HepG2 (cell line): Measurements from ENCODE around the gene SPIN1. TPM values are rescaled to one million over a fixed set of nuclear protein-coding genes. Genes with fewer than 3 reads are reported as not detected.

ENCODE experiments used
- ATAC-seq: fragments of 200-7000 bp; cut with Tn5 transposase; 3 replicates; pipeline ENCODE4 v1.9.1; 2020; ENCODE audit warnings: mild to moderate bottlenecking, moderate library complexity
- BruUV-seq: library from RNA; stranded (reverse); fragments of 400-500 nt; replicated peaks from 2 replicates; lab custom pipeline; 2021; lab: Mats Ljungman, UMichigan
- CTCF ChIA-PET: fragments of 300-600 bp; formaldehyde crosslinking; extraction: SDS; loops from one replicate; lab custom pipeline; 2021; ENCODE audit warnings: low total read pairs, inconsistent platforms, low intra/inter-chr PET ratio; lab: Yijun Ruan, JAX
- POLR2A ChIA-PET: fragments of 350-600 bp; sonication (Branson Sonifier 250); formaldehyde crosslinking; loops from one replicate; lab custom pipeline; 2020; ENCODE audit warnings: antibody characterized with exemption, inconsistent platforms; lab: Yijun Ruan, JAX
- DNase-seq: peaks from one replicate; pipeline ENCODE4 v3.0.0-alpha.2; 2015; ENCODE audit warnings: low spot score
- FAIRE-seq: peaks from 3 replicates; lab custom pipeline; 2011; peaks lifted over from hg19 to GRCh38; lab: Jason Lieb, UNC
- H2AFZ ChIP-seq: one replicate; pipeline ENCODE4 v1.6.1; 2011; ENCODE audit warnings: low read length, inconsistent platforms
- H3K27ac ChIP-seq: fragments of 300-600 bp; 3 replicates; pipeline ENCODE4 v1.8.0; 2011; ENCODE audit warnings: mixed run types, mild to moderate bottlenecking, mixed read lengths, low read length, inconsistent platforms; ENCODE audit not compliant: insufficient read depth; ENCODE audit errors: extremely low read length
- H3K27me3 ChIP-seq, 2 experiments: fragments of 200-600 bp in 1 of 2; 2 replicates in 1 of 2; 3 replicates in 1 of 2; pipeline versions ENCODE4 v1.6.0 to v1.8.0; 2011; ENCODE audit warnings: low read length in 2 of 2, mild to moderate bottlenecking in 2 of 2, moderate library complexity in 2 of 2, inconsistent platforms in 1 of 2; ENCODE audit not compliant: insufficient read depth in 2 of 2, control insufficient read depth in 1 of 2
- H3K36me3 ChIP-seq, 2 experiments: fragments of 200-600 bp in 1 of 2; replicated peaks in 1 of 2; 2 replicates in 1 of 2; 3 replicates in 1 of 2; pipeline versions ENCODE4 v1.5.1 to v1.8.0; 2011; ENCODE audit warnings: low read length in 2 of 2, inconsistent platforms in 1 of 2; ENCODE audit not compliant: insufficient read depth in 2 of 2, control insufficient read depth in 1 of 2
- H3K4me1 ChIP-seq: 2 replicates; pipeline ENCODE4 v1.5.1; 2012; ENCODE audit warnings: low read length, inconsistent platforms; ENCODE audit not compliant: insufficient read depth
- H3K4me2 ChIP-seq: 2 replicates; pipeline ENCODE4 v1.6.0; 2011; ENCODE audit warnings: low read depth, low read length, inconsistent platforms
- H3K4me3 ChIP-seq, 3 experiments: fragments of 200-600 bp in 1 of 3; sonication (generic), shearing (Covaris generic) in 1 of 3; replicated peaks in 1 of 3; 2 replicates each; pipeline ENCODE4 v1.5.1; 2011 to 2016; ENCODE audit warnings: low read length in 3 of 3, inconsistent platforms in 2 of 3, low read depth in 2 of 3, mild to moderate bottlenecking in 2 of 3, control low read depth in 1 of 3, mixed read lengths in 1 of 3; ENCODE audit not compliant: insufficient read depth in 1 of 3
- H3K79me2 ChIP-seq: one replicate; pipeline ENCODE4 v1.6.1; 2011; ENCODE audit warnings: low read length, inconsistent platforms; ENCODE audit not compliant: insufficient read depth
- H3K9ac ChIP-seq: 2 replicates; pipeline ENCODE4 v1.6.0; 2011; ENCODE audit warnings: mild to moderate bottlenecking, low read depth, low read length, inconsistent platforms; ENCODE audit not compliant: insufficient read depth
- H3K9me3 ChIP-seq: 2 replicates; pipeline ENCODE4 v1.5.1; 2012; ENCODE audit warnings: mild to moderate bottlenecking, low read length
- H4K20me1 ChIP-seq: 2 replicates; pipeline ENCODE4 v1.6.0; 2011; ENCODE audit warnings: inconsistent platforms, mild to moderate bottlenecking, low read length, moderate library complexity; ENCODE audit not compliant: insufficient read depth
- CHD4 ChIP-seq: fragments of 200-600 bp; sonication (generic); IDR thresholded peaks from 2 replicates; pipeline ENCODE4 v1.7.0; 2017; ENCODE audit warnings: mild to moderate bottlenecking, low read length, borderline replicate concordance
- HDAC2 ChIP-seq: sonication (generic); formaldehyde crosslinking; IDR thresholded peaks from 2 replicates; pipeline ENCODE4 v1.4.0; 2020; ENCODE audit warnings: missing genetic modification reagents
- KDM5A ChIP-seq: fragments of 200-600 bp; sonication (generic); IDR thresholded peaks from 2 replicates; pipeline ENCODE4 v1.7.0; 2018; ENCODE audit warnings: antibody characterized with exemption, mild to moderate bottlenecking, low read length, borderline replicate concordance
- KLF9 ChIP-seq: IDR thresholded peaks from 2 replicates; pipeline ENCODE4 v1.6.1; 2016; ENCODE audit warnings: low read depth
- TAF1 ChIP-seq: sonication (generic); formaldehyde crosslinking; IDR thresholded peaks from 2 replicates; pipeline ENCODE4 v1.4.0; 2020; ENCODE audit warnings: missing genetic modification reagents
- ZIK1 ChIP-seq: sonication (generic); formaldehyde crosslinking; IDR thresholded peaks from 2 replicates; pipeline ENCODE4 v1.5.0; 2020; ENCODE audit warnings: mild to moderate bottlenecking, low read depth, missing genetic modification reagents, borderline replicate concordance
- ZMYM4 ChIP-seq: sonication (generic); formaldehyde crosslinking; IDR thresholded peaks from 2 replicates; pipeline ENCODE4 v1.8.1; 2023; ENCODE audit warnings: mild to moderate bottlenecking, missing genetic modification reagents
- ZNF878 ChIP-seq: sonication (generic); formaldehyde crosslinking; IDR thresholded peaks from 2 replicates; pipeline ENCODE4 v1.8.1; 2023; ENCODE audit warnings: mild to moderate bottlenecking, missing genetic modification reagents, moderate library complexity
- ZSCAN30 ChIP-seq: sonication (generic); formaldehyde crosslinking; IDR thresholded peaks from 2 replicates; pipeline ENCODE4 v1.5.0; 2020; ENCODE audit warnings: mild to moderate bottlenecking, missing genetic modification reagents
- WGBS: methylation state at CpG from one replicate; pipeline ENCODE4 v1.1.6; 2017; ENCODE audit warnings: low lambda C conversion rate; 5-methylcytosine and 5-hydroxymethylcytosine counted together
- in situ Hi-C: cut with HindIII; loops from 2 replicates; pipeline ENCODE4 v1.10.0; 2017; ENCODE audit warnings: low pct_unique_long_range_greater_than_20kb; ENCODE audit not compliant: extremely low pct_ligation_motif_present
- intact Hi-C: fragments of 100-400 bp; cut with micrococcal nuclease; formaldehyde crosslinking; loops from one replicate; pipeline ENCODE4 v1.10.0; 2022; ENCODE audit not compliant: unreplicated experiment
- polyA plus RNA-seq, 8 experiments: library from polyadenylated mRNA; depleted of rRNA in 3 of 8; stranded (reverse) in 7 of 8; unstranded in 1 of 8; fragments of >200 nt; fragmentation: Illumina TruSeq in 4 of 8; extraction: Trizol in 4 of 8; gene quantifications; 2 replicates each; pipeline versions ENCODE4 v1.2.1 to v1.2.3, GENCODE V29; 2011 to 2016; ENCODE audit warnings: low read depth in 4 of 8, missing spikeins in 1 of 8, mixed read lengths in 1 of 8; ENCODE audit not compliant: insufficient read depth in 1 of 8
- total RNA-seq, 5 experiments: library from RNA; depleted of rRNA; stranded (reverse); fragments of >200 nt; fragmentation: Illumina TruSeq; extraction: Trizol; gene quantifications; 2 replicates each; pipeline ENCODE4 v1.2.3, GENCODE V29; 2016; ENCODE audit warnings: low read depth in 1 of 5
- TF ChIP-seq, protein P1 (sequence below): sonication (generic); formaldehyde crosslinking; IDR thresholded peaks from 2 replicates; pipeline ENCODE4 v1.5.0; 2020; ENCODE audit warnings: missing genetic modification reagents
- TF ChIP-seq, protein P2 (sequence below): sonication (generic); formaldehyde crosslinking; IDR thresholded peaks from 2 replicates; pipeline ENCODE4 v1.4.0; 2020; ENCODE audit warnings: missing genetic modification reagents
- TF ChIP-seq, protein P3 (sequence below): sonication (generic); formaldehyde crosslinking; IDR thresholded peaks from 2 replicates; pipeline ENCODE4 v1.8.0; 2022; ENCODE audit warnings: mild to moderate bottlenecking, missing genetic modification reagents, moderate library complexity

The SPIN1 gene
- total and polyA plus RNA-seq, 2 of the 13 experiments (the other 11 are each of a cell fraction or from before 2014, with no cell fraction given): 20.0 to 24.3 TPM

DNA sequence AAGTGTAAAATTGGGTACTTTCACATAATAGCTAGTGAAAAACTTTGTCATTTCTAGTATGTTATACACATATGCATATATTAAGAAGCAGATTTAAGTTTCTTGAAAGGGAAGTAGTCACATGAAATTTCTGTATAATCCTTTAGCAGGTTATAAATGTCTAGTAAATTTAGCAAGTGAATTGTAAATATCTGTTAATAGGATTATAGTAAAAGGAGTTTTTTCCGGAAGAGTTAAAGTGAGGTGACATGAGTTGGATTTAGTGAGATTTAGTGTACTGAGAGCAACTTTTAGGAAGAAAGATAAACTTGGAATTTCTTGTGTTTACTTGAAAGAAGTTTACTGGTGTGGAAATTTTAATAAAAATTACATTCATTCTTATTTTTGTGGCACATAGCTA, 38.4 kb downstream of the SPIN1 start:
- Histone ChIP-seq H3K9ac (no peak overlapping the region), H3K36me3 (peaks cover 0 to 2% of the 10 kb centered on the region in 2 experiments; a peak in 3 of 5 replicates), H3K79me2 (peaks cover 19% of the 10 kb centered on the region), H3K27me3 (no peaks in the 10 kb centered on the region), H4K20me1 (no peaks in the 10 kb centered on the region), H3K4me1 (no peaks in the 10 kb centered on the region), H3K4me3 (no peak overlapping the region), H3K9me3 (no peaks in the 10 kb centered on the region), H3K4me2 (no peak overlapping the region), H2AFZ (no peak overlapping the region), H3K27ac (no peak overlapping the region)
- intact Hi-C loops: no loop called here
- ATAC-seq (no peak), DNase-seq (no peak), FAIRE-seq (no peak)
- POLR2A ChIA-PET: no interaction called here
- CTCF ChIA-PET: no interaction called here
- no TSS peak for BruUV-seq
- WGBS: 100% methylated on average over 1 of the region's 1 CpG
- TF ChIP-seq KDM5A (no peak), ZSCAN30 (no peak), CHD4 (no peak), HDAC2 (CRISPR knock-in tag) (no peak), ZMYM4 (CRISPR knock-in tag) (no peak), ZIK1 (CRISPR knock-in tag) (no peak), ZNF878 (CRISPR knock-in tag) (no peak), KLF9 (no peak), TAF1 (CRISPR knock-in tag) (no peak)
- TF ChIP-seq, protein P1, sequence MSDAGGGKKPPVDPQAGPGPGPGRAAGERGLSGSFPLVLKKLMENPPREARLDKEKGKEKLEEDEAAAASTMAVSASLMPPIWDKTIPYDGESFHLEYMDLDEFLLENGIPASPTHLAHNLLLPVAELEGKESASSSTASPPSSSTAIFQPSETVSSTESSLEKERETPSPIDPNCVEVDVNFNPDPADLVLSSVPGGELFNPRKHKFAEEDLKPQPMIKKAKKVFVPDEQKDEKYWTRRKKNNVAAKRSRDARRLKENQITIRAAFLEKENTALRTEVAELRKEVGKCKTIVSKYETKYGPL: no peak
- TF ChIP-seq, protein P2, sequence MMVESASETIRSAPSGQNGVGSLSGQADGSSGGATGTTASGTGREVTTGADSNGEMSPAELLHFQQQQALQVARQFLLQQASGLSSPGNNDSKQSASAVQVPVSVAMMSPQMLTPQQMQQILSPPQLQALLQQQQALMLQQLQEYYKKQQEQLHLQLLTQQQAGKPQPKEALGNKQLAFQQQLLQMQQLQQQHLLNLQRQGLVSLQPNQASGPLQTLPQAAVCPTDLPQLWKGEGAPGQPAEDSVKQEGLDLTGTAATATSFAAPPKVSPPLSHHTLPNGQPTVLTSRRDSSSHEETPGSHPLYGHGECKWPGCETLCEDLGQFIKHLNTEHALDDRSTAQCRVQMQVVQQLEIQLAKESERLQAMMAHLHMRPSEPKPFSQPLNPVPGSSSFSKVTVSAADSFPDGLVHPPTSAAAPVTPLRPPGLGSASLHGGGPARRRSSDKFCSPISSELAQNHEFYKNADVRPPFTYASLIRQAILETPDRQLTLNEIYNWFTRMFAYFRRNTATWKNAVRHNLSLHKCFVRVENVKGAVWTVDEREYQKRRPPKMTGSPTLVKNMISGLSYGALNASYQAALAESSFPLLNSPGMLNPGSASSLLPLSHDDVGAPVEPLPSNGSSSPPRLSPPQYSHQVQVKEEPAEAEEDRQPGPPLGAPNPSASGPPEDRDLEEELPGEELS: no peak
- TF ChIP-seq, protein P3, sequence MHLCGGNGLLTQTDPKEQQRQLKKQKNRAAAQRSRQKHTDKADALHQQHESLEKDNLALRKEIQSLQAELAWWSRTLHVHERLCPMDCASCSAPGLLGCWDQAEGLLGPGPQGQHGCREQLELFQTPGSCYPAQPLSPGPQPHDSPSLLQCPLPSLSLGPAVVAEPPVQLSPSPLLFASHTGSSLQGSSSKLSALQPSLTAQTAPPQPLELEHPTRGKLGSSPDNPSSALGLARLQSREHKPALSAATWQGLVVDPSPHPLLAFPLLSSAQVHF (CRISPR knock-in tag): no peak
- in situ Hi-C loops: no loop called here
